Cortex of kidney (tissue), 1 donor: ENCODE results near the gene VHLL.

Experiments used
- DNase-seq: peaks from one replicate; lab custom pipeline; 2025; lab: John Stamatoyannopoulos, UW

Gene VHLL

GRCh38 chr1:156253634-156254033 lies 45.5 kb downstream of the VHLL start:
- no peak for DNase-seq

DNA sequence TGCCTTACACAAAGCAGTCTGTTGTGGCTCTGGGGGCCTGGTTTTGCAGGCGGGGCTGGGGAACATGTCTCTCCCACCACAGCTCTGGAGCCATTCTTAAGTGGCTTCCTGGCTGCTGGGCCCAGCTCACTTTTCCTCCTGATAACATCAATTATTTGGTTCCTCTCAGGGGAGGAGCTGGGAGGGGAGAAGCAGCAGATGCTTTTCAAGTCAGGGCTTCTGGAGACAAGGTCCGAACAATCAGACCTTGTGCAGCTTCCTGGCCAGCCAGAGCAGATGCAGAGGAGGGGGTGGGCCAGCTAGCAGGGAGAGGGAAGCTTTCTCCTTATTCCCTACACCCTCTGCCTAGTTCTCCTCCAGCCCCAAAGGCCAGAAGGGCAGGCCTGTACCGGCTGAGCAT lies 47.6 kb downstream of the VHLL start:
- no peak for DNase-seq

GRCh38 chr1:156249593-156249992 lies 49.5 kb downstream of the VHLL start:
- no peak for DNase-seq
